Endometrial microvascular endothelial cells (primary cell): ENCODE results near the gene VPS4B. TPM values are rescaled to one million over a fixed set of nuclear protein-coding genes. Genes with fewer than 3 reads are reported as not detected.

Experiments
- in situ Hi-C: cut with HindIII; loops from 2 replicates; pipeline ENCODE4 v1.10.0; 2017; ENCODE audit warnings: low sequenced_read_pairs, low pct_unique_long_range_greater_than_20kb; ENCODE audit errors: inconsistent ontology term
- total RNA-seq: library from RNA; depleted of rRNA; stranded (reverse); fragments of >200 nt; gene quantifications from one replicate; pipeline ENCODE4 v1.2.3, GENCODE V29; 2015; ENCODE audit errors: inconsistent ontology term

Gene VPS4B
- total RNA-seq, 1 donor from 2014 or later, result 35.9 TPM

DNA sequence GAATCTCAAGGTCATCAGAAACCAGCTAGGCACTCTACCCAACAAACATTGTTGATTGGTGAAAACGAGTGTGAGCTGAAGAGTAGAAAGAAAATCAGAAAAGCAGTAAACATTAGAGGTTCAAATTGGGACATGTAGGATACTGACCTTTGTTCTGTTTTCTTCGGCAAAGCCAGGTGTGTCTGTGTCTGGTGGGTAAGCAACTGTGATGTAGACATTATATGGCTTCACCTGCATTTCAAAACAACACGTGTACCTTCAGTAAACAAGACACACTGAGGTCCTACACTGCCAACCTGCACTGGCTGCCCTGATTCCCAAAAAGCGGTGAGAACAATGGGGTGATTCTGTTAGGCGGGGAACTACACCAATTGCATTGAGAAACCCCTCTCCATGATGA is 78.0 kb downstream of the VPS4B start:
- in situ Hi-C loops, result loop anchor here (25.0 kb wide), 1 partner anchor 207 kb away; no protein-coding TSS in a partner anchor

DNA sequence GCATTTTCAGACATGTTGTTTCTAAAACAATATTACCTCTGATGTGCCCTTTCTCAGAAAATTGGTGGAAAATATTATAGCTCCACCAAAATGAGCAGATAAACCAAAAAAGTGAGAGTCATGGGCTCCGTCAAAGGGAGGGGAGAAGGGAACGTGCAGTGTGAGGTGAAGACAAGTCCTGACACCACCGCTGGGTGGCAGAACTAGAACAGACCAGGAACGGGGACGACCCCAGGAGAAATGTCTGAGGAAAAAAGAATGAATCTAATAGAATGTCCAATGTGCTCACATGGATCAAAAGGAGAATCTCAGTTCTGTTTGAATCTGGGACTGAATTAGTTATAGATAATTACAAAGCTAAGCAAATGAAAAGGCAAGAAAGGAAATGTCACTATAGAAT is 80.1 kb downstream of the VPS4B start:
- in situ Hi-C loops, result loop anchor here (25.0 kb wide), 1 partner anchor 205 kb away; no protein-coding TSS in a partner anchor

DNA sequence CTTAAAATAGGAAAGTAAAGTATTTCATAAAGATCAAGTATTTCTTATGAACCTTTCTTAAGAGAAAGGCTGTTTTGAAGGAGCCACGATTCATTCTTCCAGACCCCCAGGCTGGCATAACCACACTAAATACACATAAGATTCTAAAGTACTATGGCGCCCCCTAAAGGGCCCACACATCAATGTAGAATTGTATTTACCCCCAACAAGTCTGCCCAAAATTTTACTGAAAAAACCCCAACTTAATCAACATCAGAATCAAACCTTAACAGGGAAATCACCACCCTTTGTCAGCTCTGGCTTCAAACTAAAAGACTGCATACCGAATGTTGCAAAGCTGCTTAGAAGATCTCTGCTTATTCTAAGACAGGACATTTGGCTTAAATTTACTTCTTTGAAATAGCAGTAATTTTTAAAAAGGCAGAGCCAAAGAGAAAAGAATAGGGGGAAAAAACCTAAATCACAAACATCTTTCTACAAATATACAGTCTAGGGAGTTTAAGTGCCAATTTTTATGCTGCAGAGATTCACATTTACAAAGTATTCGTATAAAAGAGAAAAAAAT is 82.3 kb downstream of the VPS4B start:
- in situ Hi-C loops, result loop anchor here (25.0 kb wide), 1 partner anchor 203 kb away; no protein-coding TSS in a partner anchor

Other genes with a start within 250 kb of the VPS4B start
- gene BCL2, start 102.7 kb downstream of the VPS4B start, total RNA-seq, result 0.56 TPM
- 27.7 TPM for gene KDSR, start 55.3 kb downstream of the VPS4B start, total RNA-seq
- gene SERPINB5, start 54.5 kb upstream of the VPS4B start, total RNA-seq, result not detected
- gene SERPINB12, start 119.9 kb upstream of the VPS4B start, total RNA-seq, result not detected
- not detected for gene SERPINB13, start 164.9 kb upstream of the VPS4B start, total RNA-seq
- not detected for gene SERPINB4, start 221.8 kb upstream of the VPS4B start, total RNA-seq
- not detected for gene SERPINB3, start 239.4 kb upstream of the VPS4B start, total RNA-seq